HepG2 (cell line): ENCODE data around the gene PLEKHA8. TPM values are rescaled to one million over a fixed set of nuclear protein-coding genes. Genes with fewer than 3 reads are reported as not detected.

ENCODE experiments used
- RBAK ChIP-seq: sonication (generic); formaldehyde crosslinking; IDR thresholded peaks from 2 replicates; pipeline ENCODE4 v1.5.1; 2020; ENCODE audit warnings: mild to moderate bottlenecking, missing genetic modification reagents
- ZNF501 ChIP-seq: sonication (generic); formaldehyde crosslinking; IDR thresholded peaks from 2 replicates; pipeline ENCODE4 v1.5.1; 2020; ENCODE audit warnings: mild to moderate bottlenecking, moderate library complexity, missing genetic modification reagents
- polyA plus RNA-seq, 8 experiments: library from polyadenylated mRNA; depleted of rRNA in 3 of 8; stranded (reverse) in 7 of 8; unstranded in 1 of 8; fragments of >200 nt; fragmentation: Illumina TruSeq in 4 of 8; extraction: Trizol in 4 of 8; gene quantifications; 2 replicates each; pipeline versions ENCODE4 v1.2.1 to v1.2.3, GENCODE V29; 2011 to 2016; ENCODE audit warnings: low read depth in 4 of 8, missing spikeins in 1 of 8, mixed read lengths in 1 of 8; ENCODE audit not compliant: insufficient read depth in 1 of 8
- total RNA-seq, 5 experiments: library from RNA; depleted of rRNA; stranded (reverse); fragments of >200 nt; fragmentation: Illumina TruSeq; extraction: Trizol; gene quantifications; 2 replicates each; pipeline ENCODE4 v1.2.3, GENCODE V29; 2016; ENCODE audit warnings: low read depth in 1 of 5
- TF ChIP-seq, protein P1 (sequence below): sonication (generic); formaldehyde crosslinking; IDR thresholded peaks from 2 replicates; pipeline ENCODE4 v1.5.0; 2020; ENCODE audit warnings: mild to moderate bottlenecking, missing genetic modification reagents, borderline replicate concordance
- TF ChIP-seq, protein P2 (sequence below): sonication (generic); formaldehyde crosslinking; IDR thresholded peaks from 2 replicates; pipeline ENCODE4 v1.5.0; 2020; ENCODE audit warnings: mild to moderate bottlenecking, missing genetic modification reagents, borderline replicate concordance
- TF ChIP-seq, protein P3 (sequence below): sonication (generic); formaldehyde crosslinking; IDR thresholded peaks from 2 replicates; pipeline ENCODE4 v1.4.0; 2020; ENCODE audit warnings: missing genetic modification reagents, borderline replicate concordance

The PLEKHA8 gene
- total and polyA plus RNA-seq, 2 of the 13 experiments (the other 11 are each of a cell fraction or from before 2014, with no cell fraction given) = 12.5 to 26.4 TPM

DNA sequence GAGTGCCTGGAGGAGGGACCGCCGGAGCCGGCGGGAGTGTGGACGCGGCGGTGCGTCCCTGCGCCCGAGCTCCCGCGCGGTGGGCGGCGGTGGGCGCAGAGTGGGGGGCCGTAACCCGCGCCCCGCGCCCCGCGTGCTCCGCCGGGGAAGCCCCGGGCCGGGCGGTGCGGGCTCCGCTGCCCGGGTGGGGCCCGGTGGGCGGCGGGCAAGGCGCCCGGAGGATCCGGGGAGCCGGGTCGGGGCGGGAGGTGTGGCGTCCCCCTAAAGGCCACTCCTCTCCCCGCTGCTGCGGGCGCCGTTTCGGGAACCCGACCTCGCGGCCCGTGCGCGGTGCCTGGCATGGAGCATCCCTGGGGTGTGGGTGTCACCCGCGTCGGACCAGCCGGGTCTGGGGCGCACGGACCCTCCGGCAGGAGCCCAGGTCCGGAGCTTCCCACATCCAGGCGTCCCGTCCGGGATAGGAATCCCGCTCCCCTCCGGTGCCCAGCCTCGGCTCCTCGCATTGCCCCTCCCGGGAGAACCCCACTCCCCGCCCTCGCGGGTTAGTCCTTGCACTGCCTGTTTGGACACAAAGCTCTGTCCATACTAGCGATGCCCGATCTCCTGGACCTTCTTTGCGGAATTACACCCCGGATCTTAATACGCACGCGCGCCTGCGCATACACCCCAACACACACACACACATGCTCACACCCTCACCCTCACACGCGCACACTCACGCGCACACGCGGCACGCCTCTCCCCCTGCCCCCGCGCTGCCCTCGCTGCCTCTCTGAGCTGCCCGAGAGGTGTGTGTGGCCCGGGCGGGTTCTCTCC is 107.3 kb downstream of the PLEKHA8 start (continued):
- TF ChIP-seq, protein P1, sequence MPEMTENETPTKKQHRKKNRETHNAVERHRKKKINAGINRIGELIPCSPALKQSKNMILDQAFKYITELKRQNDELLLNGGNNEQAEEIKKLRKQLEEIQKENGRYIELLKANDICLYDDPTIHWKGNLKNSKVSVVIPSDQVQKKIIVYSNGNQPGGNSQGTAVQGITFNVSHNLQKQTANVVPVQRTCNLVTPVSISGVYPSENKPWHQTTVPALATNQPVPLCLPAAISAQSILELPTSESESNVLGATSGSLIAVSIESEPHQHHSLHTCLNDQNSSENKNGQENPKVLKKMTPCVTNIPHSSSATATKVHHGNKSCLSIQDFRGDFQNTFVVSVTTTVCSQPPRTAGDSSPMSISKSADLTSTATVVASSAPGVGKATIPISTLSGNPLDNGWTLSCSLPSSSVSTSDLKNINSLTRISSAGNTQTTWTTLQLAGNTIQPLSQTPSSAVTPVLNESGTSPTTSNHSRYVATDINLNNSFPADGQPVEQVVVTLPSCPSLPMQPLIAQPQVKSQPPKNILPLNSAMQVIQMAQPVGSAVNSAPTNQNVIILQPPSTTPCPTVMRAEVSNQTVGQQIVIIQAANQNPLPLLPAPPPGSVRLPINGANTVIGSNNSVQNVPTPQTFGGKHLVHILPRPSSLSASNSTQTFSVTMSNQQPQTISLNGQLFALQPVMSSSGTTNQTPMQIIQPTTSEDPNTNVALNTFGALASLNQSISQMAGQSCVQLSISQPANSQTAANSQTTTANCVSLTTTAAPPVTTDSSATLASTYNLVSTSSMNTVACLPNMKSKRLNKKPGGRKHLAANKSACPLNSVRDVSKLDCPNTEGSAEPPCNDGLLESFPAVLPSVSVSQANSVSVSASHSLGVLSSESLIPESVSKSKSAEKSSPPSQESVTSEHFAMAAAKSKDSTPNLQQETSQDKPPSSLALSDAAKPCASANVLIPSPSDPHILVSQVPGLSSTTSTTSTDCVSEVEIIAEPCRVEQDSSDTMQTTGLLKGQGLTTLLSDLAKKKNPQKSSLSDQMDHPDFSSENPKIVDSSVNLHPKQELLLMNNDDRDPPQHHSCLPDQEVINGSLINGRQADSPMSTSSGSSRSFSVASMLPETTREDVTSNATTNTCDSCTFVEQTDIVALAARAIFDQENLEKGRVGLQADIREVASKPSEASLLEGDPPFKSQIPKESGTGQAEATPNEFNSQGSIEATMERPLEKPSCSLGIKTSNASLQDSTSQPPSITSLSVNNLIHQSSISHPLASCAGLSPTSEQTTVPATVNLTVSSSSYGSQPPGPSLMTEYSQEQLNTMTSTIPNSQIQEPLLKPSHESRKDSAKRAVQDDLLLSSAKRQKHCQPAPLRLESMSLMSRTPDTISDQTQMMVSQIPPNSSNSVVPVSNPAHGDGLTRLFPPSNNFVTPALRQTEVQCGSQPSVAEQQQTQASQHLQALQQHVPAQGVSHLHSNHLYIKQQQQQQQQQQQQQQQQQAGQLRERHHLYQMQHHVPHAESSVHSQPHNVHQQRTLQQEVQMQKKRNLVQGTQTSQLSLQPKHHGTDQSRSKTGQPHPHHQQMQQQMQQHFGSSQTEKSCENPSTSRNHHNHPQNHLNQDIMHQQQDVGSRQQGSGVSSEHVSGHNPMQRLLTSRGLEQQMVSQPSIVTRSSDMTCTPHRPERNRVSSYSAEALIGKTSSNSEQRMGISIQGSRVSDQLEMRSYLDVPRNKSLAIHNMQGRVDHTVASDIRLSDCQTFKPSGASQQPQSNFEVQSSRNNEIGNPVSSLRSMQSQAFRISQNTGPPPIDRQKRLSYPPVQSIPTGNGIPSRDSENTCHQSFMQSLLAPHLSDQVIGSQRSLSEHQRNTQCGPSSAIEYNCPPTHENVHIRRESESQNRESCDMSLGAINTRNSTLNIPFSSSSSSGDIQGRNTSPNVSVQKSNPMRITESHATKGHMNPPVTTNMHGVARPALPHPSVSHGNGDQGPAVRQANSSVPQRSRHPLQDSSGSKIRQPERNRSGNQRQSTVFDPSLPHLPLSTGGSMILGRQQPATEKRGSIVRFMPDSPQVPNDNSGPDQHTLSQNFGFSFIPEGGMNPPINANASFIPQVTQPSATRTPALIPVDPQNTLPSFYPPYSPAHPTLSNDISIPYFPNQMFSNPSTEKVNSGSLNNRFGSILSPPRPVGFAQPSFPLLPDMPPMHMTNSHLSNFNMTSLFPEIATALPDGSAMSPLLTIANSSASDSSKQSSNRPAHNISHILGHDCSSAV (CRISPR knock-in tag) = no peak
- TF ChIP-seq, protein P2, sequence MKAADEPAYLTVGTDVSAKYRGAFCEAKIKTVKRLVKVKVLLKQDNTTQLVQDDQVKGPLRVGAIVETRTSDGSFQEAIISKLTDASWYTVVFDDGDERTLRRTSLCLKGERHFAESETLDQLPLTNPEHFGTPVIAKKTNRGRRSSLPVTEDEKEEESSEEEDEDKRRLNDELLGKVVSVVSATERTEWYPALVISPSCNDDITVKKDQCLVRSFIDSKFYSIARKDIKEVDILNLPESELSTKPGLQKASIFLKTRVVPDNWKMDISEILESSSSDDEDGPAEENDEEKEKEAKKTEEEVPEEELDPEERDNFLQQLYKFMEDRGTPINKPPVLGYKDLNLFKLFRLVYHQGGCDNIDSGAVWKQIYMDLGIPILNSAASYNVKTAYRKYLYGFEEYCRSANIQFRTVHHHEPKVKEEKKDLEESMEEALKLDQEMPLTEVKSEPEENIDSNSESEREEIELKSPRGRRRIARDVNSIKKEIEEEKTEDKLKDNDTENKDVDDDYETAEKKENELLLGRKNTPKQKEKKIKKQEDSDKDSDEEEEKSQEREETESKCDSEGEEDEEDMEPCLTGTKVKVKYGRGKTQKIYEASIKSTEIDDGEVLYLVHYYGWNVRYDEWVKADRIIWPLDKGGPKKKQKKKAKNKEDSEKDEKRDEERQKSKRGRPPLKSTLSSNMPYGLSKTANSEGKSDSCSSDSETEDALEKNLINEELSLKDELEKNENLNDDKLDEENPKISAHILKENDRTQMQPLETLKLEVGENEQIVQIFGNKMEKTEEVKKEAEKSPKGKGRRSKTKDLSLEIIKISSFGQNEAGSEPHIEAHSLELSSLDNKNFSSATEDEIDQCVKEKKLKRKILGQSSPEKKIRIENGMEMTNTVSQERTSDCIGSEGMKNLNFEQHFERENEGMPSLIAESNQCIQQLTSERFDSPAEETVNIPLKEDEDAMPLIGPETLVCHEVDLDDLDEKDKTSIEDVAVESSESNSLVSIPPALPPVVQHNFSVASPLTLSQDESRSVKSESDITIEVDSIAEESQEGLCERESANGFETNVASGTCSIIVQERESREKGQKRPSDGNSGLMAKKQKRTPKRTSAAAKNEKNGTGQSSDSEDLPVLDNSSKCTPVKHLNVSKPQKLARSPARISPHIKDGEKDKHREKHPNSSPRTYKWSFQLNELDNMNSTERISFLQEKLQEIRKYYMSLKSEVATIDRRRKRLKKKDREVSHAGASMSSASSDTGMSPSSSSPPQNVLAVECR (CRISPR knock-in tag) = peak; percentile 54; the same call in 1 of the 2 replicates
- TF ChIP-seq ZNF501 (CRISPR knock-in tag) = peak; percentile 57; the same call in 1 of the 2 replicates
- no peak for TF ChIP-seq RBAK (CRISPR knock-in tag)
- TF ChIP-seq, protein P3, sequence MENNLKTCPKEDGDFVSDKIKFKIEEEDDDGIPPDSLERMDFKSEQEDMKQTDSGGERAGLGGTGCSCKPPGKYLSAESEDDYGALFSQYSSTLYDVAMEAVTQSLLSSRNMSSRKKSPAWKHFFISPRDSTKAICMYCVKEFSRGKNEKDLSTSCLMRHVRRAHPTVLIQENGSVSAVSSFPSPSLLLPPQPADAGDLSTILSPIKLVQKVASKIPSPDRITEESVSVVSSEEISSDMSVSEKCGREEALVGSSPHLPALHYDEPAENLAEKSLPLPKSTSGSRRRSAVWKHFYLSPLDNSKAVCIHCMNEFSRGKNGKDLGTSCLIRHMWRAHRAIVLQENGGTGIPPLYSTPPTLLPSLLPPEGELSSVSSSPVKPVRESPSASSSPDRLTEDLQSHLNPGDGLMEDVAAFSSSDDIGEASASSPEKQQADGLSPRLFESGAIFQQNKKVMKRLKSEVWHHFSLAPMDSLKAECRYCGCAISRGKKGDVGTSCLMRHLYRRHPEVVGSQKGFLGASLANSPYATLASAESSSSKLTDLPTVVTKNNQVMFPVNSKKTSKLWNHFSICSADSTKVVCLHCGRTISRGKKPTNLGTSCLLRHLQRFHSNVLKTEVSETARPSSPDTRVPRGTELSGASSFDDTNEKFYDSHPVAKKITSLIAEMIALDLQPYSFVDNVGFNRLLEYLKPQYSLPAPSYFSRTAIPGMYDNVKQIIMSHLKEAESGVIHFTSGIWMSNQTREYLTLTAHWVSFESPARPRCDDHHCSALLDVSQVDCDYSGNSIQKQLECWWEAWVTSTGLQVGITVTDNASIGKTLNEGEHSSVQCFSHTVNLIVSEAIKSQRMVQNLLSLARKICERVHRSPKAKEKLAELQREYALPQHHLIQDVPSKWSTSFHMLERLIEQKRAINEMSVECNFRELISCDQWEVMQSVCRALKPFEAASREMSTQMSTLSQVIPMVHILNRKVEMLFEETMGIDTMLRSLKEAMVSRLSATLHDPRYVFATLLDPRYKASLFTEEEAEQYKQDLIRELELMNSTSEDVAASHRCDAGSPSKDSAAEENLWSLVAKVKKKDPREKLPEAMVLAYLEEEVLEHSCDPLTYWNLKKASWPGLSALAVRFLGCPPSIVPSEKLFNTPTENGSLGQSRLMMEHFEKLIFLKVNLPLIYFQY (CRISPR knock-in tag) = no peak
